NCI-H2227 (cell line): Measurements from ENCODE around the gene CTDSPL.

Source experiments
- DNase-seq: peaks from one replicate; lab custom pipeline; 2025; ENCODE audit not compliant: unreplicated experiment; lab: John Stamatoyannopoulos, UW

CTDSPL gene

DNA sequence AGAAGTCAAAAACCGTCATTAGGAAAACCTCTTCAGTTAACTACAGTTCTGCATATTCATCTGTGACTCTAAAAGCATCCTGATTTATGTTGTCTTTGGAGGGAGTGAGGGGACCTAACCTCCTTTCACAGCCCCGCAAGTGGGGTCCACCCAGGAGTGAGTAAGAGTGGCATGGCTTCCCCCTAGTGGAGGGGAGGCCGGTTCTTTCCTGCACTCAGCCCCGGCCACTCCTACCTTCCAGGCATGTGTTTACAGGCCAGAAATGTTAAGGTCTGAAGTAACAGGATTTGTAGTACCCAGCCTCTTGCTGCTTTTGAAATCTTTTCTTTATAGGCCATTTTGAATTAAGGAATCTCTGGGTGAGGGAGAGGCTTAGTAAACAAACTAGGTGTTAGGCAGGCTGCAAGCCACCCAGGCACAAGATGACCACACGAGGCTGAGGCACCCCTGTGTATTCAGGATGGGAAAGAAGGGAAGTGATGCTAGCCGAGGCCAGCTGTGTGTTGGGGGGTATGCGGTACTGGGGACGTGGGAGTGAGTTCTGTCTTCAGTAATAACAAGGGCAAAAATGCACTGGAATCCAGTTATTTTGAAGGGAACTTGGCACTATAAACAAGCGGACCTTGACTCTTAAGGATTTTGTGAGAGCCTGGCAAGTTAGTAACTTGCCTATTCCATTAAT, 50.5 kb downstream of the CTDSPL start:
- no peak for DNase-seq

DNA sequence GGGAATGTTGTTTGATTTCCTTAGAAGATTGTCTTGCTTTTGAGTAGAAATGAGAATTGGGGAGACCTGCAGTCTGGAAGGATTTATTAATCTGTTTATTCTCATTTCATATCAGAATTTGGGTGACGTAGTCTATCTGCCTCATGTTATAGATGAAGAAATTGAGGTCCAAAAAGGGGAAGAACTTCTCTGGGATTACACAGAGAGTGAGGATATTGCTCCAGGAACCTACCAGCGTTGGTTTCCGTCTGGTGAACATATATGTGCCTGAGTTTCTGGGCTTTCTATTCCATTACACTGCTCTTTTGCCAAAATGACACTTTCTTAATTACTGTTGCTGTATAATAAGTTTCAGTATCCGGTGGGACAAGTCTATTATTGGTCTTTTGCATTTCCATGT, 51.8 kb downstream of the CTDSPL start:
- DNase-seq: no peak

DNA sequence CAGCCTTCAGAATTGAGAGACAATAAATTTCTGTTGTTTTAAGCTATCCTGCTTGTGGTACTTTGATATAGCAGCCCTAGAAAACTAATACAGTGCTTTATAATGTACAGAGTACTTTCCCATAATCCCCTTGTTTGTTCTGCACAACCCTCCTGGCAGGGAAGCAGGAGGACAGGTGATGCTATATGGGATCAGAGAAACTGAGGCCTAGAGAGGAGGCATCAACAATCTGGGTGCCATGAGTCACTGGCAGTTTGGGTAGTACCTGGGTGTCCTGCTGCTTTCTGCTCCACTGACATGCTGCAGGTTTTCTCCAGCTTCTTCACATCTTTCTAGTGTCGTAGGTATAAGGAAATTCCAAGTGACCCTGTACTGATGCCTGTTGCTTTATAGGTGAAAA, 55.0 kb downstream of the CTDSPL start:
- no peak for DNase-seq

DNA sequence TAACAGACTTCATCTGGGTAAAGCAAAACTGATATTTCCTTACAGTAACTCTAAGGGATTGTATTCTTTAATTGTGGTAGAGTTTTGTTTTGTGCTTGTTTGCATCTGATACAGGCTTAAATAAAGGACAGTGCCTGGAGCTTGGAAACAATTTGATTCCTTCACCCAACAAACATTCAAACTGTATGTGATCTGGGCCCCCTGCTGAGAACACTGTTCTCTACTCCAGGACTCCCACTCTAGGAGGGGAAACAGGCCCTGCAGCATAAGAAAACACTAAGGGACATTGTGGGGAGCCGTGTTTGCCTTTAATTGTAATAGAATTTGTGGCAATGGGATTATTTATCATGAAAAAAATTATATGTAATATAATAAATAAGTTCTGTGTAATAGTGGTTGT, 56.9 kb downstream of the CTDSPL start:
- no peak for DNase-seq

DNA sequence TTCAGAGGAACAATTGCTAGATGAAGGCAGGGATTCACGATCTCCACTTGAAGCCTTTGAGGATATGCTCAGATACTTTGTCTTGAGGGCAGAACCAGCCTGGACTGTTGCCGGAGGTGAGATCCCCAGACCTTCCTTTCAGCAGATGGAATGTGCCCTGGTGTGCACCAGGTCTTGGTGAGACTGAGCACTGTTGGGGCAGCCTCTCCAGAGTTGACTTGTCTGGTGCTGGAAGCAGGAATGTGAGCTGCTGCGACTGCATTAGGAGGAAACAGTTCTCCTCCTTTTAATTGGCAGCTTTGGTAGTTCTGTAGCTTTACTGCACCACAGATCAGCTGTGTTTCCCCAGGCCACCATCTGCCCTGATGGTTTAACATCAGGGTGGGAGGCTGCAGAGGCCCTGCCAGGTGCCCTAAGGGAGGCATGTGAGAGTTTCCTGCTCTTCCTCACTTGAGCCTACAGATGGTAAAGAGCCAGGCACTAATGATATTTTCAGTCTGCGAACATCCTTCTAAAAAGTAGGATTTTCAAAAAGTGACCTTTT, 58.5 kb downstream of the CTDSPL start:
- no peak for DNase-seq

DNA sequence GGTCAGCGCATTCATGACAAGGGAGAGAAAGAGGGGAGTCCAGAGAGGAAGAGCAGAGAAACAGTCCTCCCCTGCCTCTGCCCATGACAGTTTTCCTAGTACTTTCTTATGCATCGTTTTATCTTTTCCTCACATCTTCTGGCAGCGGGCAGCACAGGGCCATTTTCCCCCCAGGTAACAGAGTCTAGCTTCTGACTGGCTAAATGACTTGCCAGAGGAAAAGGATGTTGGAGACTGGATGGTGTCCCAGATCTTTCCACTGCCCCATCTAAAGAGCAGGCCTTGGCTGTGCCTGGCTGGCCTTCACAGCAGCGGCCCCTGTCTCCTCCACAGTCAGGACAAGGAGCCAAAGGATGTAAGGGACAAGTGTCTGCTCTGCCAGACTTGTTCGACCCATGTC, 59.3 kb downstream of the CTDSPL start:
- no peak for DNase-seq

DNA sequence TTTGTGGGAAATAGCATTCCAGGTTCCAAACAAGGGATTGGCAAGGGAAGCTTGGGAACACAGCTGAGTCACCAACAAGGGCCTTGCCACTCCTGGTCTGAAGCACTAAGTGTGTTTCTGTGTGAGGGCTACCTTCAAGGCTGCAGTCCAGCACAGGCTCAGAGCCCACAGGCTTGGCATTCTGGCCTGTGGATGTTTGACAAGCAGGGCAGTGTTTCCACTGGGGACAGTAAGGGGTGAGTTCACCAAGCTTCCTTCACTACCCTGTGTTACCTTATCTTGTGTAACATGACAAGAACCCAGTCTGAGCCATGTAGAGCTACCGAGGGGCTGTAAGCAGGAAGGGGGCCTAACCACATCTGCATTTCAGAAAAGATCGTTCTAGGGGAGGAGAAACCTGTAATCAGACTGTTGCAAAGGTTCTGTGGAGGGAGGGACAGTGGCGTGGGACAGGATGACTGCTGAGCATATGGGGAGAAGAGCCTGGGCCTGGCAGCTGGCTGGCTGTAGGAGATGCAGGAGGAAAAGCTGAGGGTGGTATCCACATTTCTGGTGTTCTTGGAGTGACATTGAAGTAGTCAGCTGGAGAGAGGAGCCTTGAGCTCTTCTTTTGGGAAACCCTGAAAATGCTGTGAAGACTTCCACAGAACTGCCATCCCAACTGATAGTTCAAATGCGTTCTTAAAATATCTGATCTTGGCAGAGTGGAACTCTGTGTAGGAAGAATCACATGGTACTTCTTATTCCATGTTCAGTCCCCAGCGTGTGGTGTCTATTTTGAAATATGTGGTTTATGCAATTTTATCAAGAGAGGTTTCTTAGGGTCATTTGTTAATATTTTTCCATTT, 61.3 kb downstream of the CTDSPL start:
- DNase-seq: no peak

DNA sequence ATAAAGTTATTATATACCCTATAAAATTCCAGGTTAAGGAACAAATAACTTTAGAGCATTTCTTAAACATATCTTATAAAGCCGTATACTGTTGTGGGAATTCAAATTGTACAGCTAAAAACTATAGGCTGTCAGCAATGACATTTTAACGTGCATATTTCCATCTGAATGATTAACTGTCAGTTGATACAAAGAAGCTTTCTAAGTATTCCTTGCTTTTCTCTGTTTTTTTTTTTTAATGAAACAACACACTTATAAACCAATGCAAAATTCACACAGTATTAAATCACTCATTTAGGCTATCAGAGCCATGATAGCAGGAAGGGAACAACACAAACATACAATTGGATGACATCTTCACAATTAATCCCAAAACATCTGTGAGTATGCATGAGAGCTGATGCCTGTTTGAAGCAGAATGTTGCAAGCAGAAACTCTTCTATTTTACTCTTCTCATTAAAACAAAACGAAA, 61.9 kb downstream of the CTDSPL start:
- no peak for DNase-seq

DNA sequence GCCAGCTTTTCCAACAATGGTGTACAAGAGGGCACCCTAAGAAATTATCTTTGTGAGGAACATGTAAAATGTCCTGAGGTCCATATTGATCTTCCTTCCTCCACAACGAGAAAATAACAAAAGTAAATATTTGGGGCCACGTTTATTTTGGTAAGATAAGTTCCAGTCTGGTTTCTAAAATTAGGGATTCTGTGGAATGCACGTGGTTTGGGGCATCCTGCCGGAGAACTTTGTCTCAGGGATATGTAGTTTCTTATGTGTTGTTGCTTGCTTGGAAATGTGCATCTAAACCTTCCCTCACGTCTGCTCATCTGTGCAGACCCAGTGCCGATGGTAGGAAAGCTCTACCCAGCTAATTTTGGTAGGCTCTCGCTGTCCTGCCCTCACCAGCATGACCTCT, 62.8 kb downstream of the CTDSPL start:
- no peak for DNase-seq

DNA sequence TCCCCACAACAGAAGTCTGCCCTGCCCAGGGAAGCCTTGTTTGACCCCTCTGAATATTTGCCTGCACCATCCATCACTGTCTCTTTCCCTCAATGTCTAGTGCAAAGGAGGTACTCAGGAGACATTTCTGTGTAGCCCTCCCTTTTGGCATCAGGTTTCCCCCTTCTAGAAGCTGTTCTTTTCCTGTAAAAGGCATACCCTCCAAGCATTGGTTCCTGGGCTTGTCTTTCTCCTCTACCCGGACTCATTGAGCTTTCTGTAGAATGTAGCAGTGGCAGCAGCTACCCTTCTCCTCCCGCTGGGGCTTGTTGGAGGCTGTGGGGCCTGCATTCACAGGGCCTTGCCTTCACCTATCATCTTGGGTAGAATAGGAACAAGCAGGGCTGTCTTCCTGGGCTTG, 63.5 kb downstream of the CTDSPL start:
- no peak for DNase-seq

DNA sequence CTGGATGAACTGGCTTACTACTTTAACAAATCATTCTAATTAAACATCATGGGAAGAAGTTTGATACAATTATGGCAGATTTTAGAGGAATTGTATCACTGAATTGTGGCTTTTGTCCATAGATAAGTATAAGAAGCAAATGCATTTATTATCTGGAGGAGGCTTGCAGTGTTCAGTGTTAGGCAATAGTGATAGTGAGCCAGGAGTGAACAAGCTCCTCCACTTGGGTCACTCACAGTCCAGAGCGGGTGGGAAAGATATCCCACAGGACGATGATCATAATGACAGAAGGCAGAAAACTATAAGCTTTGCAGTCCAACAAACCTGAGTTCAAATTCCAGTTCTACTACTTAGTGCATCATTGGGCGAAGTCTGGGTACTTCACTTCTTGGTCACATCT, 64.9 kb downstream of the CTDSPL start:
- DNase-seq: no peak

DNA sequence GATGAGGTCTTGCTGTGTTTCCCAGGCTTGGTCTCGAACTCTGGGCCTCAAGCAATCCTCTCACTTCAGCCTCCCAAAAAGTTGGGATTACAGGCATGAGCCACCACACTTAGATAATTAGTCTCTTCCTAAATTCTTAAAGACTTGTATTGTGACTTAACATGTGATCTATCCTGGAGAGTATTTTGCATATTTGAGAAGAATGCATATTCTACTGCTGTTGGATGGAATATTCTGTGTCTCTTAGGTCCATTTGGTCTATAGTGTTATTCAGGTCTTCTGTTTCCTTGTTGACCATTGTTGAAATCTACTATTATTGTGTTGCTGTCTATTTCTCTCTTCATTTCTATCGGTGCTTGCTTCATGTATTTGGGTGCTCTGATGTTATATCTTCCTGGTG, 68.8 kb downstream of the CTDSPL start:
- DNase-seq: no peak

DNA sequence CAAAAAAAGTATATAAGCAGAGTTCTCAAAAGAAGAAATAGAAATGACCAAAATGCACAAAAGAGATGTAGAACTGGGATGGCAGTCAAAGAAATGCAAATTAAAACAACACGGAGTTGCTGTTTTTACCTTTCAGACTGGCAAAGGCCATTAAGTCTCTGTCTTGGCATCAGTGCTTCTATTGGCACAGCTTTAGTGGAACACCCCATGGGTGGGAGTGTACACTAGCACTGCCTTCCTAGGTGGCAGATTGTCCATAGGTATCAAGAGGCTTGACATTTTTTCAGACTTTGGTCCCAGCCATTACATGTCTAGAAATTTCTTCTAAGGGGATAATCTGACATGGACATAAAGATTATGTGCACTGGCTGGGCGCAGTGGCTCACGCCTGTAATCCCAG, 70.8 kb downstream of the CTDSPL start:
- no peak for DNase-seq

DNA sequence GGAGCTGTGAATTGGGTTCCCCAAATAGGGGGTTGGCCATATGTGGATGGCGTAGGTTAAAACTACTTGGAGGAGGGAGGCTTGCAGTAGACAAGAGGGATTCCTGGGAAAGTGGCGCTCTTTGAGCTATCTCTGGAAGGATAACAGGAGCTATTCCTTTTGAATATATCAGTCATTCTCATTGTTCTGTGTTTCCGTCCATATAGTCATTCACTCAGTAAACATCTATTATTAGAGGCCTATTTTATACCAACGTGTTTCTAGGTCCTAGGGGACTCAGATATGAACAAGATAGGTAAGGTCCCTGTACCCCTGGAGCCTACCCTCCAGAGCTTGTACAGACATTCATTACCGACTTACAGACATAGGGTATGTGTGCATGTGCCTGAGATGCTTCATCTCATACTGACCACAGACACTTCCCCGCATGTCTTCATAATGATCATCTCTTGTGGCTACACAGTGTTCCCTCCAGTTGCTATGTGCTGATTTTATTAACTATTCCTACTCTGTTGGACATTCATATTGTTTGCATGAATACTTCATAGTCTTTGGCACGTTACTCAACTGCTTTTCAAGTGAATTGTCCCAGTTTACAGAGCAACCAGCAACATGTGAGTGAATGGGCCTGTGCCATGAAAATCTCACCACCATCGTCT, 73.1 kb downstream of the CTDSPL start:
- DNase-seq: no peak

DNA sequence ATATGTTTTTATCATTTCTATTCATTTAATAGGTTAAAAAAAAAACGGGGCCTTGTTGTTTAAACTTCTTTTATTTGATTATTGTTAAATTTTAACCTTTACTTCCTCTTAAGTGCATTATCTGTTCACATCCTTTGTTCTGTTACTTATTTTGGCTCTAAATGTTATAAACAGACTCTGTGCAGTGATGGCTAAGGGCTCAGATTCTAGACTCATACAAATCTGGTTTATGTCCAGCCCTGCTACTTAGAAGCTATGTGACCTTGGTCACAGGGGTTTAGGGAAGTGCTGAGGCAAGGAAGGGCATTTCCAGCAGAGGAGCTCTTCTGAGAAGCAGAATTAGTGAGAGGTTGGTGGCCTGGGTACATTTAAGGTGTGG, 73.6 kb downstream of the CTDSPL start:
- no peak for DNase-seq

DNA sequence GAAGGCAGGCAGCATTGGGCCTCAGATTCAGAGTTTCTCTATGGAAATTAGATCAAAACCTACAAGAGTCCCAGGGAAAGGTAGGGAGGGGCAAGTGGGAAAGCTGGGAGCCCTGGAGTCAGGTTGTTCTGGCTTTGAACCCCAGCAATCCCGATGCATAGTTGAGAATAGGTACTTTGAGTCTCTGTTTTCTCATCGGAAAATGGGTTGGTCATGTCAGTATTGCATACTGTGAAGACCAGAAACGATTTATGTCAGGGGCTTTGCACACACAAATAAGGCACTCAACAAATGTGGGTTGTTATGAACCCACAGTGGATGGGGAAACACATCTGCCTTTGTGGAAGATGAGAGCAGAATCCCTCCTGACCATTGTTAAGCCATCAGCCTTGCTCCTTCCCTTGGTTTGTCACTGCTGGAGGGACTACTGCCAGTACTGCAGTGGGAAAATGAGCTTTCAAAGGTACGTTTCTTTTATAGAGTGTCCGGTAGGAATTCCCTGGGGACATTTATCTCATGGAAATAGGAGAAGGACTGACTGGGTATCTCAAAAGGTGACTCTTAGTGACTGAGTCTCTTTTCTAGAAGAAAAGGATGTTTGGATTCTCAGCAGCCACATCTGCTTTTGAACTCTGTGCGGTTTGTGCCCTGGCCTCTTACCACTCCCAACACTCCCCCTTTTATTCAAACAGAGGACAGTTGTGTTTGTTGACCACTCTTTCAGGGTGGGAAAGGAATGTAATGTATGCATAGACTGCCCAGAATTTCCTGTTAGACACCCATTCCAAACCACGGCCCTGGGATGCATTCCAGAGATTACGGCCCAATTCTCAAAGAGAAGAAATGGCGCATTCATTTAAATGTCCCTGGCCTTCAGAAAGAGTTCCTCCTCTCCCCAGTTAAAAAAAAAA, 74.3 kb downstream of the CTDSPL start:
- DNase-seq: no peak

DNA sequence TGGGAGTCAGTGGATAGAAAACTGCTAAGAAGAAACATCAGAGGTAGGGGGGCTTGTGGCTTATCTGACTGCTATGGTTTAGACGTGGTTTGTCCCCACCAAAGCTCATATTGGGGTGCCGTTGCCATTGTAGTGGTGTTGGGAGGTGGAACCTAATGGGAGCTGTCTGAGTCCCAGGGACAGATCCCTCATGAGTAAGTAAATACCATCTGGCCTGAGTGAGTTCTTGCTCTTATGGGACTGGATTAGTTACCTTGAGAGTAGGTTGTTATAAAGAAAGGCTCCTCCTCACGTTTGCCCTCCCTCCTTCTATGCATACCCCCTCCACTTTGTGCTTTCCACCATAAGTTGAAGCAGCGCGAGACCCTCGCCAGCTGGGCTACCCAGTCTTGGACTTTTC, 75.5 kb downstream of the CTDSPL start:
- no peak for DNase-seq

DNA sequence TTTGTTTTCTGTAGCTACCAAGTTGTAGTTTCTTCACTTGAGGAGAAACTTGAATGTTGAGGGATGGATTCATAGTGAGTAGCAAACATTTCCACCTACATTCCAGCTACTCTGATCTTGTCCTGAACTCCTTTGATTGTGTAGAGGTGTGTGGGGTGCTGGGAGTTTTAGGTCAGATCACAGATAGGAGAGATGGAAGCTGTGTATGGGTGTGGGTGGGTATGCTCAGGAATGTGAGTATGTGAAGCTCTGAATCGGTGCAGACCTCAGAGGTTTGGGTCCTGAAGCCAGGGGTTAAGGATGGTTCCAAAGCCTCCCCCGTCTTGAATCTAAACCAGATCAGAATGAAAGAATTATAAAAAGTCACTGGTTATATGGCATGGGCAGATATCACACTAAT, 76.3 kb downstream of the CTDSPL start:
- DNase-seq: no peak

DNA sequence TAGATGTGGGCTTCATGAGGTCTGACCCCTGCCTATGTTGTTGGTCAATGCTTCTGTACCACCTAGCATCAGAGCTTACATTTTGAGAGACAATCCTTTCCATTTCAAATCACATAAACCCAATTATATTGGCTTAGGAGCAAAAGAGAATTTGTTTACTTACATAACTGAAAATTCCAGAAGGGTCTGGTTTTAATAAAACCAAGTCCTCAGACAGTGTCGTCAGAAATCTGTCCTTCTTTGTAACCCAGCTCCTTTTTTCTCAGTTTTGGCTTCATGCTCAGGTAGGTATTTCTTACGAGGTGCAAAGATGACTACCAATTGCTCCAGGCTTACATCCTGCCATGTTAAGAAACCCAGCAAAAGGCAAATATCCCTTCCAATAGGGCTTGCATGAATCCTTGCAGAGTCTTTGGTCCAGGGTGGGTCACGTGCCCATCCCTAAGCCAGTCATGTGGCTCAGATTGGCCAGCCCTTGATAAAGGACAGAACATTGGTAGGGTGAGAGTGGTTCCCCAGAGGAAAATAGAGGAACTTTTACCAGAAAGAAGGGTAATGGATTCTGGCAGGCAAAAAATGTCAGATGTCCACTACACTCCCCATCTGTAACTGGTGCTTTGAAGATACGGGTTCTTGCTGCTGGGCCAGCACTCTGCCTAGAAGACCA, 78.7 kb downstream of the CTDSPL start:
- no peak for DNase-seq
